ENCODE data around the gene KIF2C. TPM values are rescaled to one million over a fixed set of nuclear protein-coding genes. Genes with fewer than 3 reads are reported as not detected.
"Not testable (repeated sequence)": the region's sequence is repeated elsewhere in the genome, so short reads cannot be mapped to it uniquely, and the experiment has no call there.

The KIF2C gene
- total and polyA plus RNA-seq, 8 donors: 3.3 to 44.9 (median 19.7) TPM

- no peaks in the 10 kb centered on the region for H3K27me3 ChIP-seq
- H3K4me3 ChIP-seq: no peak overlapping the region
- no peak overlapping the region for H3K27ac ChIP-seq
- no peak for DNase-seq
- TF ChIP-seq CTCF (IDR thresholded peaks at IDR 0.05): no peak
- ATAC-seq: no peak
- intact Hi-C loops (cut with DNase I): no loop called here
- H3K9me3 ChIP-seq: no peaks in the 10 kb centered on the region
- peaks cover 0 to 7% of the 10 kb centered on the region in 2 donors for H3K4me1 ChIP-seq
- H3K36me3 ChIP-seq: no peaks in the 10 kb centered on the region
Observed at GRCh38 chr1:44695671-44696070, 44.0 kb upstream of the KIF2C start.

- H3K27ac ChIP-seq: no peak overlapping the region
- no peak overlapping the region for H3K4me3 ChIP-seq
- ATAC-seq (no peak), DNase-seq (no peak)
- H3K36me3 ChIP-seq: no peaks in the 10 kb centered on the region
- H3K27me3 ChIP-seq: no peaks in the 10 kb centered on the region
- no peaks in the 10 kb centered on the region for H3K9me3 ChIP-seq
- intact Hi-C loops (cut with DNase I): no loop called here
- peaks cover 0 to 7% of the 10 kb centered on the region in 2 donors for H3K4me1 ChIP-seq
- no peak for TF ChIP-seq CTCF (IDR thresholded peaks at IDR 0.05)
Observed at GRCh38 chr1:44696101-44696500, 43.5 kb upstream of the KIF2C start.

GRCh38 chr1:44696789-44697345 is 42.8 kb upstream of the KIF2C start:
- peak in 1 of 4 donors; percentile 41 for DNase-seq
- Histone ChIP-seq H3K9me3 (no peaks in the 10 kb centered on the region), H3K36me3 (no peaks in the 10 kb centered on the region), H3K4me1 (peaks cover 0 to 7% of the 10 kb centered on the region in 2 donors), H3K27me3 (no peaks in the 10 kb centered on the region), H3K4me3 (no peak overlapping the region), H3K27ac (no peak overlapping the region)
- ATAC-seq: peak; percentile 53
- intact Hi-C loops (cut with DNase I): no loop called here
- no peak for TF ChIP-seq CTCF (IDR thresholded peaks at IDR 0.05)

GRCh38 chr1:44698138-44698537 is 41.5 kb upstream of the KIF2C start:
- no peak overlapping the region for H3K27ac ChIP-seq
- H3K4me1 ChIP-seq: peaks cover 0 to 7% of the 10 kb centered on the region in 2 donors
- no peak for ATAC-seq
- H3K4me3 ChIP-seq: no peak overlapping the region
- TF ChIP-seq CTCF (IDR thresholded peaks at IDR 0.05): no peak
- intact Hi-C loops (cut with DNase I): no loop called here
- DNase-seq: no peak
- no peaks in the 10 kb centered on the region for H3K27me3 ChIP-seq
- H3K36me3 ChIP-seq: no peaks in the 10 kb centered on the region
- H3K9me3 ChIP-seq: no peaks in the 10 kb centered on the region

- H3K4me3 ChIP-seq; H3K4me1 ChIP-seq; H3K27ac ChIP-seq; intact Hi-C loops (cut with DNase I); H3K9me3 ChIP-seq; H3K27me3 ChIP-seq; ATAC-seq; H3K36me3 ChIP-seq: not testable (repeated sequence)
- peak in 1 of 4 donors; percentile 0 for DNase-seq
Observed at GRCh38 chr1:44699375-44699774, 40.3 kb upstream of the KIF2C start.

GRCh38 chr1:44700573-44700972 is 39.1 kb upstream of the KIF2C start:
- TF ChIP-seq CTCF (IDR thresholded peaks at IDR 0.05): no peak
- no peak for DNase-seq
- intact Hi-C loops (cut with DNase I): no loop called here
- peak; percentile 32 for ATAC-seq
- Histone ChIP-seq H3K36me3 (no peaks in the 10 kb centered on the region), H3K9me3 (no peaks in the 10 kb centered on the region), H3K4me1 (peaks cover 0 to 7% of the 10 kb centered on the region in 2 donors), H3K27ac (no peak overlapping the region), H3K27me3 (no peaks in the 10 kb centered on the region), H3K4me3 (no peak overlapping the region)

Data from left lung (tissue), 10 donors.